SW480 (cell line): ENCODE measurements around the gene PIM3.

Experiments
- DNase-seq: peaks from one replicate; pipeline ENCODE4 v3.0.0-alpha.2; 2016; ENCODE audit warnings: low spot score

PIM3 gene

DNA sequence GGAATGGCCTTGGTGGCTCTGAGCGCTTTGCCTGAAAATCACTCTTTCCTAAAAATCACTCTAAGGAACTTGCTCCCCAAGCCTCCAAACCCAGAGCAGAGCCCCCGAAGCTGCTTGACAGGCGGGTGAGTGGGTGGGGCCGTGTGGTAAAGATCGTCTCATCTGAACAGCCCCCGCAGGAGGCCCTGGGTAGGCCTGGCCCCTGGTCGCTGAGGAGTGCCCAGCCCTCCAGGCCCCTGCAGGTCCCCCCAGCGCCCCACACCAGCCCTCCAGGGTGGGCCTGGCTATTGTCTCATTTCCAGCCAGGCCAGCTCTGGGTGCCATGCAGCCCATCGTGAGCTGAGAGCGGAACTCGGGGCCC, 17.2 kb upstream of the PIM3 start:
- DNase-seq: no peak

DNA sequence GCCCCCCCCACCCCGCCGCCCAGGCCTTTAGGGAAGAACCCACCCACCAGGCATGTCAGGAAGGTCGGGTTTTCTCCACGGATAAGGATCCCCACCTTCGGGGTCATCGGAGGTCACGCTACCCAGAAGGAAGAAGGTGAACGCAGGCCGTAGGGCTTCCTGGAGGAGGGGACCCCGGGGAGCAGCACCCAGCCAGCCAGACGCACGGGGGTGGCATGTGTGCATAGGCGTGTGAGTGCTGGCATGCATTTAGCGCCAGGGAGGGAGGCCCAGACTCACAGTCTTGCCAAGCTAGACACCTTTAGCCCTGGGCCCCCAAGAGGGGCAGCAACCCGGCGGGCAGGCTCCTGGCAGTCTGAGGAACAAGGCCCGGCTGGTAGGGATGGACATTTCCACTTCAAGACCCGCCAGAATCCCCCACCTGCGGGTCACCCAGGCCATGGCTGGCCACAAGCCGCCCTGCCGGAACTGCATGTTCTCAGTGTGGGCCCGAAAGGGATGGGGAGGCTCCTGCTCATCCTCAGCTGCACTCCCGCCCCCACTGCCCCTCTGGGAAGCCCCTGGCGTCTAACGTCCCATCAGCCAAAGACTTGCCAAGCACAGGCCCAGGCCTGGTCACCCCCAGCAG, 16.7 kb upstream of the PIM3 start:
- DNase-seq: no peak

DNA sequence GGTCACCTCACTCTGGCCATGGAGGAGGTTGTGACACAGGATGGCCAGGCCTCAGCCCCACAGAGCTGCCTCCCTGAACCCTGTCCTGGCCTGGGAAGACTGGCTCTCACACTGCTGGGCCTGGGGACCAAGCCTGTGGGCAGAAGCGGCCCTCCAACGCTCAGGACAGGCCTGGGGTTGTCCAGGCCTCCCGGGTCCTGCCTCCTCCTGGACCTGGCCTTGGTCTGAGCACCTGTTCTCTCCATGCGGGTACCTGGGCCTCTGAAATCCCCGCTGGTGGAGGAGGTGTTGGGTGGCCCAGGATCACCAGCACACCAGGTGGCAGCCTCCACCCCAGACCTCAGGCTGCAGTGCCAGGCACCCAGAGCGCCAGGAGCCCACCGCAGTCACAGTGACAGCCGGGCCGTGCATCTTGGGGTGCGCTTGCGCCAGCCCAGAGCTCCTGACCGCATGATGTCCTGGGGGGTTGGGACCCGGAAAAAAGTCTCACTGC, 16.1 kb upstream of the PIM3 start:
- no peak for DNase-seq

DNA sequence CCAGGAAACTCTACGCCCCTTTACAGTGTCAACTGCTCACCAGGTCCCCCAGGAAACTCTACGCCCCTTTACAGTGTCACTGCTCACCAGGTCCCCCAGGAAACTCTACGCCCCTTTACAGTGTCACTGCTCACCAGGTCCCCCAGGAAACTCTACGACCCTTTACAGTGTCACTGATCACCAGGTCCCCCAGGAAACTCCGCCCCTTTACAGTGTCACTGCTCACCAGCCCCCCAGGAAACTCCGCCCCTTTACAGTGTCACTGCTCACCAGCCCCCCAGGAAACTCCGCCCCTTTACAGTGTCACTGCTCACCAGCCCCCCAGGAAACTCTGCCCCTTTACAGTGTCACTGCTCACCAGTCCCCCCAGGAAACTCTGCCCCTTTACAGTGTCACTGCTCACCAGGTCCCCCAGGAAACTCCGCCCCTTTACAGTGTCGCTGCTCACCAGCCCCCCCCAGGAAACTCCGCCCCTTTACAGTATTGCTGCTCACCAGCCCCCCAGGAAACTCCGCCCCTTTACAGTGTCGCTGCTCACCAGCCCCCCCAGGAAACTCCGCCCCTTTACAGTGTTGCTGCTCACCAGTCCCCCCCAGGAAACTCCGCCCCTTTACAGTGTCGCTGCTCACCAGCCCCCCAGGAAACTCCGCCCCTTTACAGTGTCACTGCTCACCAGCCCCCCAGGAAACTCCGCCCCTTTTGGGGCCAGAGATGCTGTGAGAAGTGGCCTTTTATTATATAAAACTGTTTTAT, 15.4 kb upstream of the PIM3 start:
- DNase-seq: peak; percentile 42

DNA sequence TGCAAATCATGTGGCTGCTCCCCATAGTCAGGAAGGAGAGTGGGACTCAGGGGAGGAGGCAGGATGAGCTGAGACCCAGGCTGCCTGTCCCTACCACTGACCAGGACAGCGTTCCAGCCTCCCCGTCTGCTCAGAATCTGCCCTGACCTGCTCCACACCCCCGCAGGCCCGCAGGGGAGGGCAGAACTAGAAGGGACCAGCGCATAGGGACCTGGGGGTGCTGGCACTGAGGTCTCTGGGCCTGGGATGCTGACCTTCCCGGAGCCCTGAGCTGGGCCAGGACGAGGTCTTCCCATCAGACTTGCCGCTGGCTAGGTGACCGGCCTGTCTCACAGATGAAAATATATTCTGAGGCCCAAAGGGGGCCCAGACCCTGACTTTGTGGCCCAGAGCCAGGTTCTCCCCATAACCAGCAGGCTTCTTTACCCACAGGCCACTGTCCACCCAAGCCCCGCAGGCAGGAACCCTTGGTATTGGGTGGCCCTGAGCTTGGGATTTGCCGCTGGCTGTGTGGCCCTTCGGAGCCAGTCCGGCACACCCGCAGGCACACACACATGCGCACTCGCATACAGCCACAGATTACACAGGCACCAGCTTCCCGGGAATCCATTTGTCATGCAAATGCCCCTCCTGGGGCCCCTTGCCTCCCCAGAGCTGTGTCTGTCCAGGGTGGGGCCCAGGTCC, 13.8 kb upstream of the PIM3 start:
- no peak for DNase-seq

DNA sequence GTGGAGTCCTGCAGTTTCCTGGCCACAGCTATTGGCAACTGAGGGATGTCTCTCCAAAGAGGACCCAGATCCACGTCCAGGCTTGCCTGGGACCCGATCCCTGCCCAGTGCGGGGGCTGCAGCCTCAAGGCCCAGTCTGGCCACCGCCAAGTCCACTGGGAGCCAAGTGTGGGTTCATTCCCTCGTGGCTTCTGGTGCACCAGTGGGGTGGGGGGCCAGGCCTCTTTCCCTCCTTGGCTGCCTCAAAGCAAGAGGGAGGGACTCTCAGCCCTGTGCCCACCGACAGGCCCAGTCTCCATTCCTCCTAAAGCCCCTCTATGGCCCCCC, 13.3 kb upstream of the PIM3 start:
- no peak for DNase-seq

DNA sequence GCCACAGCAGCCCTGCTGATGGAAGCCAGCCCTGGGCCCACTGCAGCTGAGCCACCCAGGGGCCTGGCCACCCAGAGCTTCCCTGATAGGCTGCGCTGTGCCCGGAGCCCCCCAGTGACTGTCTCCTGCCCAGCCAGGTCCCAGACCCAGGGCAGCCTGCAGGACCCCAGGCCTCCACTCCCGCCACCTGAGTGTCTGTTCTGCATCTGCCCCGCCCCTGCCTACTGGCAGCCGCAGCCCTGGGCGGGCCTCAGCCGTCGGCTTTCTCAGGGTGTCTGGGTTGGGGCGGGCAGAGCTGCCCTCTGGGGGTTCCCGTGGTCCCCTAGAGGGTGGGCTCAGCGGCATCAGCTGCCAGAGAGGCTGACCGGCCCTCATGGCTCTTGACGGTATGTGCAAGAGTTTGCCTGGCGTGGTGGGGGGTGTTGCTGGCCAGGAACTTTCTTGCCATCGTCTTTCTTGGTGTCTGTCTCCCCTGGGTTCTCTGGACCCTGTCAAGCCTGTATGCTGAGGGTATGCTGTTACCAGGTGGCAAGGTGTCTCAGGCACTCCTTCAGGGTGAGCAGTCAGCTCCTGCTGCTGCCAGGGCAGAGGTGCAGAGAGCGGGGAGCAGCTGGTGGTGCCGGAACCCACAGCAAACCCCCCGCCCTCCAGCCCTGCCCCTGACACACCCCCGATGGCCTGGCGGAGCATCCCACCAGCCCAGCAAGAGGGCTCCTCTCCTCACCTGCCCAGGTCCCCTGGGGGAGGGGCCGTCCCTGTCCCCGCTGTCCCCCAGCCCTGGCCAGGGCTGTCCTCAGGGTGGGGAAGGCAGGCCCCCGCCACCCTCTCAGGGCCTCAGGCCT, 12.2 kb upstream of the PIM3 start:
- DNase-seq: no peak

DNA sequence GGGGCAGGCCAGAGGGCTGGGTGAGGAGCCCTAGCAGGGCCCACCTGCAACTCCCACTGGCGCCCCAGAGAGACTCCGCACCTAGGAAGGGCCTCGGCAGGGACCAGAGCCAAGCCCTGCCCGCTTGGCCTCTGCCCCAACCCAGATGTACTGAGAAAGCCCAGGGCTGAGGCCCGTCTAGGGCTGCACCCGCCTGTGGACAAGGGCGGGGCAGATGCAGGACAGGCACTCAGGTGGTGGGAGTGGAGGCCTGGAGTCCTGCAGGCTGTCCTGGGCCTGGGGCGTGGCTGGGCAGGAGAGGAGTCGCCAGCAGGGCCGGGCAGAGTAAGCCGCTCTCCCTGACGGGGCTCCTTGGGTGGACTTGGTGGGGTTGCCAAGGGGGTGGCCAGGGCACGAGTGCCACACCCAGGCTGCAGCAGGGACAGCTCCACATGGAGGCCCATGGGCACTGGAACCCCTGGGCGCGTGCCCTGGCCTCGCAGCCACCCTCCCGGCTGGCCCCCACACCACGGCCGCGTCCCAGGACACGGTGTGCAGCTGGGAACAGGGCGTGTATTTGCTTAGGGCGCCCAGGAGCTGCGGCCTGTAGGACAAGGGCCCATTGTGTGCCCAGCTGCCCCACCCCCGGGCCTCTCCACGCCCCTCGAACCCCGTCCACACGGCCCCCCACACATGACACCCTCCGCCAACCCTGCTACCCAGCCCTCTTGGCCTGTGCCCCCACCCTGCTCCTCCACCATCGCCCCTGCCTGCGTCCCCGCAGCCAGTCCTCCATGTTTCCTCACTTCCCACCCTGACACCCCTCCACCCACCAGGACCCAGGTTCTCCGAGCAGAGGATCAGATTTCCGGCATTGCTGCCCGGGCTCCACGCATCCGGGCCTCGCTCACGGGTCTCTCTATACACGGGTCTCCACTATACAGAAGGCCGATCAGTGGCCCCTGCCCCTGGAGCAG, 11.3 kb upstream of the PIM3 start:
- peak; percentile 85 for DNase-seq

DNA sequence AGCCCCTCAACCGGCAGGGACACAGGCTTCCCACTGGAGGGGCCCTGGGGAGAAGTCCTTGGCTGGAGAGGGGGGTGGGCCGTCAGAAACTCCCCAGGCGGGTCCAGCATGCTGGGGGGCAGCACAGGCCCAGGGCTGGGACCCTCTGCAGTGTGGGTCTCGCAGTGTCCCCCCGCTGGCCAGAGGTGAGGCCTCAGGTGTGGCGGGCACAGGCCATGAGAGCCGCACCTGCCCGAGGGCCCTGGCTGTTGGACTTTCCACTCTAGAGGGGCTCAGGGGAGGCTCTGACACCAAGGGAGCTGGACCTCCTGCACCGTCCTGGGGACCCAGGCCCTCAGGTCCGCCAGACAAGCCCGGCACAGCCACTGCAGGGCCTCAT, 10.7 kb upstream of the PIM3 start:
- no peak for DNase-seq

DNA sequence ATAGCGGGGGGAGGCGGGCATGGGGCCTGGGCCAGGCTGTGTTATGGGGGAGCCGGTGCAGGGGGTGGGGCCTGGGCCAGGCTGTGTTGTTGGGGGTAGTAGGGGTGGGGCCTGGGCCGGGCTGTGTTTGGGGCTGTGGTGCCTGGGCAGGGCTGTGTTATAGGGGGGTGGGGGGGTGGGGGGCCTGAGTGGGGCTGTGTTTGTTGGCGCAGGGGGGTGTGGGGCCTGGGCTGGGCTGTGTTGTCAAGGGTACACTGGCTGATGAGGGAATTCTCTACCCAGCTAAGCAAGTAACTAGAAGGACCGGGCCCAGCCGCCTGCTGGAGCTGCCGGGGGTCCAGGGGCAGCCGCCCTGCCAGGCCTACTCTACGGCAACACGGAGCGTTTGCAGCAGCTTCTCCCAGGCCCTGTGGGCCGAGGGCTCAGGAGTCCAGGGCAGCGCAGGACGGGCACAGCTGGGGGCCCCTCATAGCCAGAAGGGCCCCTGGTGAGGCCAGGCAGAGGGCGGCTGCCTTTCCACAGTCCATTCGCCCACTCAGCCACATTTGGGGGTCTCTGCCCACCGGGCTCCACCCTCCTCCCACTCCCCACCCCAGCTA, 10.1 kb upstream of the PIM3 start:
- DNase-seq: no peak

DNA sequence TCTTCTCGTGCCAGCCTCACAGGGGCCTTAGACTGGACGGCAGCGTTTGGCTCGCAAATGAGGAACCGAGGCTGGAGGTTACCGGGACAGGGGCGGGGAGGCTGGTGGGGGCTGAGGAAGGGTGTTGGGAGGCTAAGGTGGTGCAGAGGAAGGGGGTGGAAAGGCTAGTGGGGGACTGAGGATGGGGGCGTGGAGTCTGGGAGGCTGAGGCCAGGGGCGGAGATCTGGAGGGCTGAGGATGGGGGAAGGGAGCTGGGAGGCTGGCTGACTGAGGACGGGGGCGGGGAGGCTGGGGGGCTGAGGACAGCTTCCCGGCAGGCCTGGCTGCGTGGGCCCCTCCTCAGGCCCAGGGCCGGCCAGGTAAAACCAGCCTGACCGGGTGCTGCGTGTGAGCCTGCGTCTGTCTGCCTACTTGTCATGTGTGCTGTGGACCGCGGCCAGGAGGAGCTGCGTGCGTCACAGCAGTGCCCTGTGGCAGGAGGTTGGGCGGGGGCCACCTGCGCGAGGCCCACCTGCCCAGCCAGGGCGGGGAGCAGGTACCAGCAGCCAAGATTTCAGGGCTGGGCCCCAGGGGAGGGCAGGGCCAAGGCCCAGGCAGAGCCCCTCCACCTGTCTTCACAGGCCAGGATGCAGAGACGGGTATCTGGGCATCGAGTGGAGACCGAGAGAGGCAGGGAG, 9.4 kb upstream of the PIM3 start:
- DNase-seq: no peak

DNA sequence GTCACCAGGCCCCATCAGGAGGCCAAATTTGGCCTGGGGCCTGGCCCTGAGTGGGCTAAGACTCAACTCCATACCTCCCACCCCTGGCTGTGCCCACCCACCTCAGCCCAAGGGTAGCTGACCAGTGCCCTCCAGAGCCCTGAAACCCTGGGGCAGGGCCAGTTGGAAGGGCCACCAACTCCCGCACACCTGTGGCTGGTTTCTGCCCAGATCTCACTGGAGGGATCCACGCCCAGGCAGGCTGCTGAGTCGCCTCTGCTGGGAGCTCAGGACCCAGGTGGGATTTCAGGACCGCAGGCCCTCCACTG, 8.9 kb upstream of the PIM3 start:
- no peak for DNase-seq

DNA sequence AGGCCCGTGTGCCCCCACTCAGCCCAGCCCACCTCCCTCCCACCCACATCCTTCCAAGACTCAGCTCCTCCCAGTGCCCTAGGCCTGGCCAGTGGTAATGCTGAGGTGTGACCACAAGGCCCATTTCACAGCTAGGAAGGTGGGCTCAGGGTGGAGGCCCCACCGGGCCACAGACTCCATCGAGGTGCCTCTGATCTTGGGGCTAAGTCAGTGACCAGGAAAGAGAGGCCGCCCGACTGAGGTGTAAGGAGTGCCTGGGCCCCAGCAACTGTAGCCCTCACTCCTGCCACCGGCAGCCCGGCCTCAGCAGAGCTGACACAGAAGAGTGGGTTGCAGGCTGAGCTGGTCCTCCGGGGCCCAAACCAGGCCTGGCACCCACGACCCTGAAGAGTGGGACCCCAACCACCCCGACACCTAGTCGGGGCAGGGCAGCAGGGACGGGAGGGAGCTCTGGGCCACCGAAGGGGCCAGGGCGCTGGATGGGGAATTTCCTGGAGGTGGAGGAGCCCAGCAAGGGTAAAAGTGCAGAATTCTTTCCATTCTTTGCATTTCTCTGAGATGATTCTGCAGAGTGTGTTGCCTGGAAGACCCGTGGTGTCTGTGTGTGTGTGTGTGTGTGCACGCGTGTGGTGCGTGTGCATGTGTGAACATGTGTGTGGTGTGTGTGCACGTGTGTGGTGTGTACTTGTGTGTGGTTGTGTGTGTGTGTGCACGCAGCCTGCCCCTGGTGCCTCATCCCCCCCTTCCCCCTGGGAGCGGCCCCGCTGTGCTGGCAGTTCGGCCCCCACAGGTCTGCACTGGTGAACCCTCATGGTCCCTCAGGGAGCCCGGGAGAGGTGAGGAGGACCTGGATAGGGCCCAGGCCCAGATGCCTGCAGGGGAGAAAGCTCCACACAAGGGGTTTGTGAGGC, 8.3 kb upstream of the PIM3 start:
- DNase-seq: peak; percentile 50

DNA sequence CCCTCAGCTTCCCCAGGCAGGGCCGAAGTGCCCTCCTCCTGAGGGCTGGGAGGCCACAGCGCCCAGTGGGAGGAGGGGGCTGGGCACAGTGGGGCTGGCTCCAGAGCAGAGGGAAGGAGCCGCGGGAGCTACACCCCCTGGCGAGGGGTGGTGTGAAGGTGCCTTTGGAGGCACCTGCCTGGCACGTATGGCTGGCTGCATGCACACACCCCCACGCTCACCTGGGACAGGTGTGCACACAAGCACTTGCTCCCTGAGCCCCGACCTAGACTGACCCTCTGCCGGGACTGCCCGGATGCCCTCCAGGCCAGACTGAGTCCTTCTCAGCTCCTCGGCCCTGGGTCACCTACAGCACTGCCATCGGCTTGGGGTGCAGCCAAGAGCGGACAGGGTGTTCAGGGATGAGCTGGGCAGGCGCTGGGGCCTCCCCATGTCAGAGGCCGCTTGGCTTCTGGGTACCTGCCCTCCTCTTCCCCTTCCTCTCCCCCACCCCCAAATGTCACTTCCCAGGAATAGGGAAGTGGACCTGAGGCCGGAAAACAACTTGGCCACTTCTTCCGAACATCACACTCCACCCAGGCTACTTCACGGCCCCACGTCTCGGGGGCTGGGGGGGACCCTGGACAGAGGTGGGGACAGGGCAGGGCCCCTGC, 7.4 kb upstream of the PIM3 start:
- no peak for DNase-seq

DNA sequence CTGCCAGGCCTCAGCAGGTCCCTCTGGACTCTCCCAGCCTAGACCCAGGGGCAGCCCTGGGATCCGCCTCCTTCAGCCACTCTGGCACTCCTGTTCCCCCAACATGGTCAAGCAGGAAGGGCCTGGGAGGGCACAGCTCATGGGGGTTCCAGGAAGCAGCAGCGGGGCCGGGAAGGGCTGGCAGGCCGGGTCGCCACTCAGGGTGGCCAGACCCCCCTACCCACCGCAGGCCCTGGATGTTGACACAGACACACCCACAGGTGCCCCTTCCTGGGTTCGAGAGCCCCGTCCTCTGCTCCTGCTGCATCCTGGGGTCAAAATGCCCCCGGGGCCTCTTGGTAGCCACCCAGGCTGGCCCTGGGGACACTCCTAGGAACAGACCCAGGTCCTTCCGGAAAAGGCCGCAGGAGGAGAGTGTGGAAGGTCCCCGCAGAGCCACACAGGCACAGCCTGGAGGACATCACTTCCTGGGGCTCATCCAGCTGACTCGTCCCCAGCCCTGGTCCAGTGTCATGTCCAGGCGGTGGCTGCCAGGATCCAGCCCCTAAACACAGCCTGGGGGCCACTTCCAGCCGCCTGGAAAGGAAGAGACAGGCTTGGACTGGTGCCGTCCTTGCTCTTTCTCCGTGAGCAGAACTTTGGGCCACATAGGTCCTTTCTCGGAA, 6.8 kb upstream of the PIM3 start:
- DNase-seq: no peak

DNA sequence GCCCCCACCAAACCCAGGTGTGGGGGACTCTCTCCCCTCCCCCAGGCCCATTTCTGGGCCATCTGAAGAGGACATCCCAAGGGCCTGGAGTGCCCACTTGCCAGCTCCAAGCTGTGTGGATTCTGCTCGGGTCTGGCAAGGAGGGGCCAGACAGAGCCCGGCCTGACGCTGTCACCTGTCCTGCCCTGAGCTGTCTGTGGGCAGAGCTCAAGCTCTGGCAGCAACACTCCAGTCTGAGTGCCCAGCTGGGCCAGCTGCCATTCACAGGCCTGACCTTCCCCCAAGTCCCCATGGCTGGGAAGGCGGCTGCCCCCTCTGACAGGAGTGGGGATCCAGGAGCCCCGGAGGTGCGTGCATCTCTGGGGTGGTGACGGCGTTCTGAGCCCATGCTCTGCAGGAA, 6.2 kb upstream of the PIM3 start:
- no peak for DNase-seq

DNA sequence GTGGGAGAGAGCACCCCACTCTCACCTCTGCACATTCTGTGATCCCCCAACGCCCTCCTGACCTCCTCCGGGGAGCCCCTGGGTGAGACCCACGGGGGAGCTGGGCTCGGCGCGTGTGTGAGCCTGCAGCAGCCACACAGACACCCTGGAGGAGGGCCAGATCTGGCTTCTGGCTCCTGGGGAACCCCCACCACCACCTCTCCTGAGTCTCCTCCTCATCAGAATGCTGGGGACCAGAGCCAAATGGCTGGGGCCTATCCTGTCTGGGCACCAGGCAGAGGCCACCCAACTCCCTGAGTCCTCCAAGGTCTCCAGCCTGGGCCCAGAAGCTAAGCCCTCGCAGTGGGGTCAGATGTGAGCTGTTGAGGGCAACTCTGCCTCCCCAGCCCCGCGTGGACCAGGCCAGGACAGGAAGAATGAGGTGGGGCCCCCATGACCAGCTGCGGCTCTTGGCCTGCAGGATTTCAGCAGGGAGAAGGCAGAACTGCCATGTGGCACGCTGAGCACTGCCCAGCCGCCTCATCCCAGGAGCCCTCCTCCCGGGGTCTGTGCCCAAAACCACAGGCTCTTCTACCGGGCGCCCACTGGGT, 5.5 kb upstream of the PIM3 start:
- no peak for DNase-seq
